NCI-H2196 treated with DMSO at 0.1 percent for 48 hours (cell line): Measurements from ENCODE around the gene CDH4.

ENCODE experiments used
- DNase-seq: peaks from one replicate; lab custom pipeline; 2025; ENCODE audit not compliant: unreplicated experiment; lab: John Stamatoyannopoulos, UW

The CDH4 gene

DNA sequence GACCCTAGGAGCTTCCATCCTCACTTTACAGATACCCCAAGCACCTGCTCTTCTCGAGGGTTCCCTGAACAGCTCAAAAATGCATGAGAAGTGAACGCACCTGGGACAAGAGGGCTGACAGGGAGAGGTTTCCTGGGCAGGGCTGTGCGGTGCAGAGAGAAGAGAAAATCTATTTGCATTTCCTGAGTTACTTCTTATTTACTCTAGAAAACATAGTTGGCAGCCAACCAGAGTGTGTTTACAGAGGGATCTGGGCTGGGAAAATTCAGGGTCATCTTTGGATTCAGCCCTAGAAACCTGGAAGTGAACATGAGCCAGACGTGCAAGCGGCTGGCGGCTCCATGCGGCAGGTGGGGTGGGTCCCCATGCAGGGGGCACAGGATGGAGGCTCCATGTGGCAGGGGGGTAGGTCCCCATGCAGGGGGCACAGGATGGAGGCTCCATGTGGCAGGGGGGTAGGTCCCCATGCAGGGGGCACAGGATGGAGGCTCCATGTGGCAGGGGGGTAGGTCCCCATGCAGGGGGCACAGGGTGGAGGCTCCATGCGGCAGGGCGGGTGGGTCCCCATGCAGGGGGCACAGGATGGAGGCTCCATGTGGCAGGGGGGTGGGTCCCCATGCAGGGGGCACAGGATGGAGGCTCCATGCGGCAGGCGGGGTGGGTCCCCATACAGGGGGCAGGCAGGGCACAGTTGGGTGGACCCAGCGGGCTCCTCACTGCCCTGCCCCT is 471.6 kb downstream of the CDH4 start:
- no peak for DNase-seq

DNA sequence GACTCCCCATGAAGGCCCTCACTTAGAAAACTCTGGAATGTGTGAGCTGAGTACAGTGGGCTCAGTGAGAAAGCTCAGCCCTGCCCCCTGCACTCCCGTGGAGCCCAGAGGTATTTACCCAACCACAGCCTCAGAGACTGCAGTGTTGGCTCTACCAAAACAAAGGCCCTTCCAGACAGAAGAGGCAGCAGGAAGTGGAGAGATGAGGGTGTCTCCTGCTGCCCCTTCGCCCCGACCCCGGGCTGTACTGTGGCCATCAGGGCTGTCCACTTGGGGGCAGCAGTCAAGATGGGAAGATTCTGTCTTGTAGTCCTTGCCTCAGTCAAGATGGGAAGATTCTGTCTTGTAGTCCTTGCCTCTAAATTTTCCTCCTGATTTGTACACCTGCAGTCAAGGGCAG is 472.3 kb downstream of the CDH4 start:
- no peak for DNase-seq

DNA sequence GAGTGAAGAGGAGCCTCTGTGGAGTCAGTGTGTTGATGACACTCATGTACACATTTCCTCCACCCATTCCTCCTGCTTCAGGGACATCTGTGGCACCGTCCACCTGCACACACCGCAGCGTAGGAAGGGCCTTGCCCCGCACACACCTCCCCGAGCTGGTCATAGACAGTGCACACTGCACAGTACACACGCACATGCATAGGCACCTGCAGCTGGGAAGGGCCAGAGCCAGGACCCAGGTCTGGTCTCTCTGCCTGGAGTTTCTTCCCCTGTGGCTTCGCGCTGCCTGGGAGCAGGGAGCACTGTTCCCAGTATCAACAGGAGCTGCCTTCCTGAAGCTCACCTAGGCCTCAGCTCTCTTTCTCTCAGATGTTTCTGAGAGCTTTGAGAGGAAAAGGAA is 473.1 kb downstream of the CDH4 start:
- no peak for DNase-seq

DNA sequence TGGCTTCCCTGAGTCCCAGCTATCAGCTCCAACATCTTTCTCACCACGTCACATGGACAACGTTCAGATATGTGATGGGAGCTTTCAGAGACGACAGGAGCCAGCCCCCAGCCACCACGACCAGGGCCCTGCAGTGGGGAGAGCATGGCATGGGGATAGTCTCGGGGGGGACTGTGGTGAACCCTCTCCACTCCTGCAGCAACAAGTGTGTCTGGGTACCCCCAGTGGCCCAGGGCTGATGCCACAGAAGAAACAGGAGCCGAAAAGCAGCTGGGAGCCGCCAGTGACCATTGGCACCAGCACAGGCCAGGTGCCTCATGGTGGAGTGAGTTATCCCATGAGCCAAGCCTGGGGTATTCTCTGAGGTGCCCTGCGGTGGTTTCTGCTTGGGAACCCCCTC is 473.9 kb downstream of the CDH4 start:
- no peak for DNase-seq

DNA sequence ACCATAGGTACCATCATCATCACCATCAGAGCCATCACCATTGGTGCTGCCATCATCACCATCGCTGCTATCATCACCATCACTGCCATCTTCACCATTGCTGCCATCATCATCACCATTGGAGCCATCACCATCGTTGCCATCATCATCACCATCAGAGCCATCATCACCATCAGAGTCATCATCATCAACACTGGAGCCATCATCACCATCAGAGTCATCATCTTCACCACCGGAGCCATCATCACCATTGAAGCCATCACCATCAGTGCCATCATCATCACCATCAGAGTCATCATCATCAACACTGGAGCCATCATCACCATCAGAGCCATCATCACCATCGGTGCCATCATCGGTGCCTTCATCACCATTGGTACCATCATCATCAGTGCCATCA is 474.9 kb downstream of the CDH4 start:
- DNase-seq: no peak

DNA sequence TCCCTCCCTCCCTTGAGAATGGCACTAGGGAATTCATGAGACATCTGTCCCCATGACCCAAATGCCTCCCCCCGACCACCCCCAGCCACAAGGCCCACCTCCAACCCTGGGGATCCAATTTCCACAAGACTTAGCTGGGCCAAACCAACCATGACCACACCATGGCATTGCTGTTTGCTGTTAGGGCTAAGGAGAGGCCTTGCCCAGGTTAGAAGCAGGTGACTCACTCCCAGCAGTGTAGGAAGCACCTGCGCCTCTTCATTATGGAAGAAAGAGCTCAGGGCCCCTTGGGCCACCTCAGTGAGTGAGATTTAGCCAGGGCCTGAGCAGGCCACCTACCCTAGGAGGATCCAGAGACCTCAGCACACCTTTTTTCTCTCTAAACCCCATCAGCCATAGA is 475.7 kb downstream of the CDH4 start:
- DNase-seq: no peak

DNA sequence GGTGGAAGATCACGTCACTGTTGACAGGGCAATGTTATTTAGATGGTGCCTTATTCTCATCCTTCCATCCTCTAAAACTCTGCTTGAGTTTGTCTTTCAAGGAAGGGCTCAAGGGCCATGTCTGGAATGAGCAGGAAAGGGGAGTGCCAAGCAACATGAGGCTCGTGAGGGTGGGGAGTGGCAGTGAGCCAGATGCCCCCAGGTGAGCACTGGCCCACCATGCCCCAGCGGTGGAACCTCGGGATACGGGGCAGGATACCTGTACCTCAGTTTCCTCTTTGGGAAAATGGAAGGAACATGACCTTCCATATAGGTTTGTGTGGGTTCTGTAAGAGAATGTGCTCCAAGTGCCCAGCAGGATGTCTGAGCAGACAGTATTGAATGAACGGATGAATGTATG is 476.3 kb downstream of the CDH4 start:
- DNase-seq: no peak

DNA sequence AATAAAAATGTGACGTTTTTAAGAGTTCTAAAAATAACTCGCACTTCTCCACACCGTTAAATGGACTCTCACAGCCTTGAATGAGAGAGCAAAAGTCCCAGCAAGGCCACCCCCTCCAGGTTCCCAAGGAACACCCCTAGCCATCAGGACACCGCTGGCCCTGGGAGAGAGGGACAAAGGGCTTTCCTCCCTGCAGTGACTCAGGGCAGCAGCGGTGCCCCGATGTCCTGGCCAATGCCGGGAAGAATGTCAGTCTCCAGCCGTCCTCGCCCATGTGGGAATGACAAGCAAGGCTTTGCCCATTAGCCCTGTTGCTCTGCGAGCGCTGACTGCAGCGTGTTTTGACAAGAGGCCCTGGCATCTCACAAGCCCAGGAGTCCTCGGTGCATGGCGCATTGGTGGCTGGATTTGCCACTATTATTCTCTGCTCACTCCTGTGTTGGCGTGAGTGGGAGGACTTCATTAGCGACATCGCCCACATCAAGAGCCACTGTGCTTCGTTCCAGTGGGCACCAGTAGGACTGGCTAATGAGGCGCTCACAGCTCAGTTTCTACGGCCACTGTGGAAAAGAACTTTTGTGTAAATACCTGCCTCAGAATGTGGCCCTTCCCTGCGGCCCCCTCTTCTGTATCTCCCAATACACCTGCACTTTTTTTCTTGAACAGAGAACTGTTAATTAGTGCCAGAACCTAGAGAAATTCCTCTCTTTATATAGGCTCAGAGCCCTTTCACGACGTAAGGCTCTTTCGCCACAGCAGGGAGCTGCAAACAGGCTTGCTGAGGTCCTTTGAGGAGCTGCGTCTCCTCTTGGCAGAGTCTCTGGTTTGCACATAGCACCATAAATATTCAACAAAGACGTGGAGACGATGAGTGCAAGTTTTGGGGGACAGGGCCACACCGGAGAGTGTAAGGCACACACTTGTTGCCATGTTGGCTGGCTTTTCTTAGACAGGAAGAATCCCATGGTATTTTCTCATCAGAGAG is 477.0 kb downstream of the CDH4 start:
- no peak for DNase-seq

DNA sequence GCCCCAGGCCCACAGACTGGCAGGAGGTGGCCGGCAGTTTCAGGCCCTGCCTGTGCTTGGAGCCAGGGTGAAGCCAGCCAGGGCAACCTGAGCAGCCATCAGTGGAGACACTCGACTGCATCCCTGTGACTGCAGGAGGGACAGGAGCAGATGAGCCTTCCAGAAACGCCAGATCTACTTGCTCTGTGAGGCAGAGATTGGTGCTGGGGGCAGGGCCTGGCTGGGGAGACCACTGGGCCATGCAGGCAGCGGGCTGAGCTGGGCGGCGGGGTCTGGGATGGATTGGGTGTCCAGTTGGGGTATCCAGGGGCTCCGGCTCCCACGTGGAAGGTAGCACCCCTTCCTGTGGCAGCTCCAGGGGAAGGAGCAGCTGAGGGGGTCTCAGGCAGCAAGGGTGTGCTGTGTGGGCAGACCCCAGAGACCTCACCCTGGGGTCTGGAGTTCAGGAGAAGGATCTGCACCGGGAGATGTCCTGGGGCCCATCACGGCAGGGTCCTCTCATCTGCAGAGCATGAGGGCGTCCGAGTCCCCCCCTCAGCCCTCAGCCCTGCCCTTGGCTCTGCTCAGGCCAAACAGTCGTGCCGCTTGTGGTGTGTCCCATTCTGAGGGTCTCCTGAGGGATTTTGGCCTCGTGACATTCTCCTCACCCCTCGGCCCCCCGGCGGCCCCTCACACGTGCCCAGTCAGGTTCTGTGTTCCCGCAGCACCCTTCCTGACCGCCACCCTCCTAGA is 478.7 kb downstream of the CDH4 start:
- DNase-seq: no peak

DNA sequence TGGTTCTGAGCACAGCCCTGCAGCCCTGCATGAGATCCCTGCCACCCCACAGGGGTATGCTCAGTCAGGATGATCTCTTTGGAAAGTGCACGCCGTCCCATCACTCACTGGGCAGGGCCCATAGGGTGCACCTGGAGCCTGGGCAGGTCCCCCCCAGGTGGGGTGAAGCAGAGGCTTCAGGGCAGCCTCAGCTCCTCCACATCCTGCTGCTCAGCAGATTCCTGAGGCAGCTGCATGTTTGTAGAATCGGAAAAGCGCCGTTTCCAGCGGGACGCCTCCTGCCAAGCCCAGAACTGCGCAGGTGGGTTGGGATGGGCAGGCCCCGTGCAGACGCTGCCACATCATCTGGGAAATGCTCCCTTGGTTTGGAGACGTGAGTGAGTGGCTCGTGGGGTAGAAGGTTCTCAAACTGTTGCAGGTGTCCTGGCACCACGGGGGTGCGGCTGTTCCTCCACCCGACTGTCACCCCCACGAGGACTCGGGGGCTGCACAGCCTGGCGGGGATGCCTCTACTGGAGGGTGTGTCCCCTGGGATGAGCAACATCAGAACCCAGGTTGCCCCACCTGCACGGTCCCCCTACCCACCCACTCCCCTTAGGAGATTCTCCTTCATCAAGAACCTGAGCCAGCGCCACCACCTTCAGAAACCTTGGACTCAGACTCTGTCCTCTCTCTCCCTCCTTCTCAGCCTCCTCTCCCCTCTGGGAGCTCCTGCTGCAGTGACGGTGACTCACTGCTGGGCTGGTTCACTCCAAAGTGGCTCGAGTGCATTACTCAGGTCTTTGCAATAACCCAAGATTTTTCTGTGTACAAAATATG is 479.5 kb downstream of the CDH4 start:
- no peak for DNase-seq

DNA sequence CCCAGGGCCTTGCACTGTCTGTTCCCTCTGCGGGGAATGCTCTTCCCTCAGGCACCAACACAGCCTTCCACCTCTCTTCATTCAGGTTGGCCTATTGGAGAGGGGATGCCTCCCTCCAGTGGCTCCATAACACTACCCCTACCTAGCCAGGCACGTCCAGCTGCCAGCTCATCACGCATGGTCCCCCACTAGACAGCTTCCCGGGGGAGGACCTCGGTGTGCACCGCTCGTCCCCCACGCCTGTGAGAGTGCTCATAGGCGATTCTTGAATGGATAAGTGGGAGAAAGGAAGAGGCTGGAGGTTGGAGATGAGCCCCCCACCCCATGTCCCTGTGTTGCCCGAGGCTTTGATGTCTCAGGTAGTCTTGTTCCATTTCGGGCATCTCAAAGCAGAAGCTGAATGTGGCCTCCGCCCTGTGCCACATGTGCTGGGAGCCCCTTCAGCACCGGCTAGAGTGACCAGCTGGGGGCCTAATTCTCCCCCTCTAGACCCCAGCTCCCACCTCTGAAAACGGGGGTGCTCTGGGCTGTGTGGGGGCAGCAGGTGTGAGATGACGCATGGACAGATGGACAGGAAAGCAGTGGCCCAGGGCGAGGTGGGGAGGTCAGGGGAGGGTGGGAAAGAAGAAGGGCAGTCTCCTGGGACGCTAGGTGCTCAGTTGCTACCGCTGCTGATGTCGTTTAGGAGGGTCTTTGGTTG is 480.6 kb downstream of the CDH4 start:
- no peak for DNase-seq

DNA sequence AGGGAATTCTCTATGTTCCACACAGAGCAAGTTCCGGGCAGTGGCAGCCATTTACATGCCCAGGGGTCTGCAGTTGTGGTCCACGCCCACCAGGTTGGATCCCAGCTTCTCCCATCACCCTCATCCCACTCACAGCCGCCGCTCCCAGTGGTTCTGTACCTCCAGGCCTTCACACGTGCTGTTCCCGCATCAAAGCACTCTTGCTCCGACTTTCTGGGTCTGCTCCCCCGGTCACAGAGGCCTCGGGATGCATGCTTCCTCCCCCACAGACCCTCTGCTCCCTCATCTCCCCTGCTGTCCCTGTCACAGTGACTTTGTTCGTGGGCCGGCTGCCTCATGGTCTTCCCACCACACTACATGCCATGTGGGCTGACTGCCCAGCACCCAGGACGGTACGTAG is 481.2 kb downstream of the CDH4 start:
- no peak for DNase-seq

DNA sequence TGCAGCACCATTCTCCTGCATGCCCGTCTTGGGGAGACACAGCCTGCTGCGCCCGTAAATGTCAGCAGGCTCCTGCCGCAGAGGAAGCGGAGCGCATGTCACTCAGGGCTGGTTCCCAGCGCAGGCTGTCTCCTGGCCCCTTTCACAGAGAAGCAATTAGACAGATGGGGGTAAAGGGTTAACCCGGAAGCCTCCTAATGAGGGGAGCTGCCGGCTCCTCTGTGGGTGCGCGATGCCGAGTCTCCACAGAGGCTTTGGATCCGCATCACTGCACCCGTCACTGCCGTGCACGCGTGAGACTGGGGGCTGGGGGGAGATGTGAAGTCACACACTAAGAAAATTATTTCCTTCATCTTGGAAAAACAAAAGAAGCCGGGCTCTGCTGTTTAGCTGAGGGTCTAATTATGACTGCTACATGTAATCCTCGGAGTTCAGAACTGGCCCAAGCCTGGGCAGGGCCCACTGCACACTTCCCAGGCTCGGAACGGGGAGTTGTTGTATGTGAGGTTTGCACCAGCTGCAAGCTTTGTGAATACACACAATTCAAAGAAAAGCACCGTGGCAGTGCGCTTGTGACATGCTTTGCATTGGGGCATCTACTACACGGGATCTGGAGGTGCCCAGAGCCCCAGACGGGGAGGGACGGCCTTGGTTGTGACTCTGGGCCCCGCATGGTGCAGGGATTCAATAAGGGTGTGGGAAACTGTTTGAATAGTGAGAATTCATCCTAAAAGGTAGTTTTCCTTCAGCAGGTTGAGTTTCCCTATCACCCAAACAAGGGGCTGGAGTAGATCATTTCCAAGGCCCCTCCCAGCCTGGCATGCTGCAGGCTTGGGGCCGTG is 482.1 kb downstream of the CDH4 start:
- DNase-seq: no peak

DNA sequence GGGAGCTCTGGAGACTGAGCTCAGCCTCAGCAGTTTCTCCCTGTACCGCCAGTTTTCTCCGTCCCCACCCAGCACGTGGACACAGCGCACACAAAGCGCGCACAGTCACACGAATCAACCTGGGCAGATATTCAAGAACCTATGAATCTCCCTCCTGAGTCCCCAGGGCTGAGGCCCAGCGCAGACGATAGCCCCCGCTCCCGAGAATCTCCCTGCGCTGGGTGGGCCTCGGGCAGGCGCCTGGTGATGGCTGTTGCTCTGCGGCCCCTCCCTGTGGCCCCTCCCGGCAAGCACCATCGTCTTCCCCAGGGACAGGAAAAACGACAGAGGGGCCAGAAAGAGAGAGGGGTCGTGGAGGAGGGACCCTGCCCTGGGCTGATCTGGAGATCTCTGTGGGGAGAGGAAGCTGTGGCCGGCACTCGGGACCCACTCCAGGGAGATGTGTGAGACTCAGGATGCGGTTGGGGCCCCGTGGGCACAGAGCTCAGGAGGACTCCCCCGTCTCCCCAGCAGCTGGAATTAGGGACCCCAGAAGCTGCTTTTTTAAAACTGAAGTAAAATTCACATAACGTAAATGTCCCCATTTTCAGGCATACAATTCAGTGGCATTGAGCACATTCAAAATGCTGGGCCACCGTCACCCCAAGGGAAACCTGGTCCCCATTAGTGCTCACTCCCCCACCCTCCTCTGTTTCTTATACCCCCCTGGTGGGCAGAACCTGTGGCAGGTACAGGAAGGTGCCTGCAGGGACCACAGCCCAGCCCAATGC is 482.9 kb downstream of the CDH4 start:
- no peak for DNase-seq

DNA sequence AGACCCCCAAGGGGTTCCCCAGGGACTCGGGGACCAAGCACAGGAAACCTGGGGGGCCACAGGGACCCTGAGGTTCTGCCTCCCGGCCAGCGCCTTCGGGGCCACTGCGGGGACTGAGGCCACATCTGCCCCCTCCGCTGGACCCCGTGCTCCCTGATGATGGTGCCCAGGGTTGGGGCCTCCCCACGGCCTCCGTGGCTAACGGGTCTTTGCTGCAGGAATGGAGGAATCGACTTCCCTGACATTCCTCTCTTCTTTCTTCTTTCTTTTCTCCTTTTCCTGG is 483.4 kb downstream of the CDH4 start:
- no peak for DNase-seq

DNA sequence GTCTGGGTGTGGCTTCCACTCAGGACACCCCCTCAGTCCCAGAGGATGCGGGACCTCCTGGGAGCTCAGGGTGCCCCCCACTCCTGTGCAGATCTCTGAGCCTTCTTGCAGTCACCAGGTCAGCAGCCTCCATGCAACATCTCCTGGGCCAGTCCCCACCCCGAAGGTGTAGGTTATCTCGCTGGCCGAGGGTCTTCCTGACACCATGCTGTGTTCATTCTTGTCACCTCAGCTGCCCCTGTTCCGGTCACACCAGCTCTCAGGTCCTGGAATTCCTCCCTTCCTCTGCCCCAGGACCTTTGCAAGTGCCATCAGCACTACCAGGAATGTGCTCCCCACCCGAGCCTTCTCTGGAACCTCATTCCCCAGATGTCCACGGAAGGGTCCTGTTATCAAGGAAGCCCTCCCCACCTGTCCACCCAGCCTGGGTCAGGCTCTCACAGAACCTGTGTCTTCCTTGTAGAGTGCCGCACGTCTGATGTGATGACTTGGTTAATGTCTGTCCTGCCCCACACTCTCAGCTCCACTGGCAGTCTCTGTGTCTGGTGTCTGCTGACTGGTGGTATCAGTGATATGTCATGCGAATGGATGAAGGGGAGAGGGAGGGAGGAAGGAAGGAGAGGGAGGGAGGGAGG is 484.1 kb downstream of the CDH4 start:
- no peak for DNase-seq

DNA sequence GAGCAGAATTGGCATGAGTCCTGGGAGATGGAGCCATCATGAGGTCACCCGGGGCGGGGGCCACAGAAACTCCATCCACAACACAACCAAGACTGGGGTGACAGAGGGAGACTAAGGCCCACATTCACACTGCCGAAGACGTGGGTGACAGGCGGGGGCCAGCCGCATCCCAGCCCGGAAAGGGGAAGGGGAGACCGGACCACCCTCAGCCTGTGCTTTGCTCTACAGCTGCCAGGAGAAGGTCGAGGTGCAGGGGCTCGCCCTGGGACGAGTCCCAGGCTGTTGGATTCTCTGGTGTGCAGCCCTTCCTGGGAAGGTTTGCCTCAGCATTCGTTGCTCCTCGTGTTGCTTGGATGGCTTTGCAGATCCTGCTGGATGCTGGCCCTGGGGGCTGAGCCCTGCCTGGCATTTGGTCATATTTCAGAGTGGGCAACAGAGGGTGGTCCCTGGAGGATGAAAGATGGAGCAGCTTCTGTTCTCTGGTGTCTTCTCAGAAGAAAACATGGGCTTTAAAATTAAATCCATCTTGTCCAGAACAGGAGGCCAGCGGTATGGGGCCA is 484.8 kb downstream of the CDH4 start:
- DNase-seq: no peak

DNA sequence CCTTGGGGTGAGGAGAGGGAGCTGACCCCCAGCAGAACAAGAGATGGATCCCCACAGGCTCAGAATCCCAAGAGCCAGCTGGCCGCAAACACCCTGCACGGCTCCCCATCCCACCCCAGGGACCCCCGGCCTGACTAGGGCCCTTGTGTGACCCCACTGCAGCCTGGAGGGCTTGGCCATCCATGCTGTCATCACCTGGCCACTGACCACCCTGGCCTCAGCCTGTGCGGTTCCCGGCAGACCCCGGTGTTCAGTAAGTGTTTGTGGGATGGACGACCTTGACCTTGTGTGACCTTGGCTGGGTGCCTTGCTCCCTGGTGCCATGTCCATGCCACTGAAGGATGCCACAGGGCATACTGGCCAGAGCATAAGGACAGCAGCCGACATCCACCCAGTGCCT is 485.3 kb downstream of the CDH4 start:
- DNase-seq: no peak
